WI38 (cell line): ENCODE measurements around the gene KIT.

Source experiments
- H3K4me3 ChIP-seq: 2 replicates; pipeline ENCODE4 v1.5.1; 2011; ENCODE audit warnings: low read depth, mild to moderate bottlenecking, control low read depth, low read length
- TF ChIP-seq, protein P1 (sequence below): IDR thresholded peaks from 2 replicates; pipeline ENCODE4 v1.5.1; 2012; ENCODE audit warnings: low read depth, mild to moderate bottlenecking, control low read depth, low read length

The KIT gene

DNA sequence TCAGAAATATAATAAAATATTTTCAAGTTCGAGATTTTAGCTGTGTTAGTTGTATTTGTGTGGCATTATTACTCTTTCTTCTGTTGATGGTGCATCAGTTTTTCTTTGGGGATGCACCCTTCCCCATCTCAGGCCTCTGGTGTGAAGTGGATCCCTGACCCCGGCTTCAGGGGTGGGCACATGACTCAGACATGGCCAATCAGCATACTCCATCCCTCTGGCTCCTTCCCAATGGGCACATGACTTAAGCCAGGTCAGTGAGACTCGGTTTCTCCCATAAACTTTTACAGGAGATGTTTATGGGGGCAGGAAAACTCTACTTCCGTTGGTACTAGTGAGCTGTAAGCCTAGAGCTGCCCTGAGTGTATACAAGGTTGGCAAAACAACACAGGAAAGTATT, 3.0 kb upstream of the KIT start:
- H3K4me3 ChIP-seq: no peak overlapping the region
- TF ChIP-seq, protein P1, sequence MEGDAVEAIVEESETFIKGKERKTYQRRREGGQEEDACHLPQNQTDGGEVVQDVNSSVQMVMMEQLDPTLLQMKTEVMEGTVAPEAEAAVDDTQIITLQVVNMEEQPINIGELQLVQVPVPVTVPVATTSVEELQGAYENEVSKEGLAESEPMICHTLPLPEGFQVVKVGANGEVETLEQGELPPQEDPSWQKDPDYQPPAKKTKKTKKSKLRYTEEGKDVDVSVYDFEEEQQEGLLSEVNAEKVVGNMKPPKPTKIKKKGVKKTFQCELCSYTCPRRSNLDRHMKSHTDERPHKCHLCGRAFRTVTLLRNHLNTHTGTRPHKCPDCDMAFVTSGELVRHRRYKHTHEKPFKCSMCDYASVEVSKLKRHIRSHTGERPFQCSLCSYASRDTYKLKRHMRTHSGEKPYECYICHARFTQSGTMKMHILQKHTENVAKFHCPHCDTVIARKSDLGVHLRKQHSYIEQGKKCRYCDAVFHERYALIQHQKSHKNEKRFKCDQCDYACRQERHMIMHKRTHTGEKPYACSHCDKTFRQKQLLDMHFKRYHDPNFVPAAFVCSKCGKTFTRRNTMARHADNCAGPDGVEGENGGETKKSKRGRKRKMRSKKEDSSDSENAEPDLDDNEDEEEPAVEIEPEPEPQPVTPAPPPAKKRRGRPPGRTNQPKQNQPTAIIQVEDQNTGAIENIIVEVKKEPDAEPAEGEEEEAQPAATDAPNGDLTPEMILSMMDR: no peak

- TF ChIP-seq, protein P1: no peak
- peak overlapping the region; percentile 67 for H3K4me3 ChIP-seq
Observed at GRCh38 chr4:54657185-54657550, 589 bp upstream of the KIT start.

- TF ChIP-seq, protein P1: 0 out of 2 replicates have a peak, but pooled peaks have one; percentile 8
- H3K4me3 ChIP-seq: peak overlapping the region; percentile 67
Observed at GRCh38 chr4:54658252-54659093, 716 bp downstream of the KIT start.

DNA sequence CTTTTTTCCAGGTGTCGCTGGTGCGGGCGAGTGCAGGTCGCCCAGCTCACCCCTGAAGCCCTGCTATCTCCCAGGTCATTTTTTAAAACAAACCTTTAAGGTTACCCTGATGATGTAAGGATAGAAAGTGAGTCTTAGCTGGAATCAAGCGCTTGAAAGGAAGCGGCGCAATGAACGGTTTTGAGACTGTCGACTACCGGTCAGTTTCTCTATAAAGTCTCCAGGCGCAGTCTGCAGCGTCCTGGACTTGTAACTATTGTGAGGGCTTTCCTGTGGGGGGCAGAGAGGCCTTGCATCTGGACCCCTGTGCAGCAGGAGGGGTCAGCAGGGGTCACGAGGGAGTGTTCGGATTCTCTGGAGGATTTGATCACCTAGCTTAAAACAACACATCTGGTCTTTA, 1.6 kb downstream of the KIT start:
- TF ChIP-seq, protein P1: no peak
- peak overlapping the region; percentile 67 for H3K4me3 ChIP-seq

DNA sequence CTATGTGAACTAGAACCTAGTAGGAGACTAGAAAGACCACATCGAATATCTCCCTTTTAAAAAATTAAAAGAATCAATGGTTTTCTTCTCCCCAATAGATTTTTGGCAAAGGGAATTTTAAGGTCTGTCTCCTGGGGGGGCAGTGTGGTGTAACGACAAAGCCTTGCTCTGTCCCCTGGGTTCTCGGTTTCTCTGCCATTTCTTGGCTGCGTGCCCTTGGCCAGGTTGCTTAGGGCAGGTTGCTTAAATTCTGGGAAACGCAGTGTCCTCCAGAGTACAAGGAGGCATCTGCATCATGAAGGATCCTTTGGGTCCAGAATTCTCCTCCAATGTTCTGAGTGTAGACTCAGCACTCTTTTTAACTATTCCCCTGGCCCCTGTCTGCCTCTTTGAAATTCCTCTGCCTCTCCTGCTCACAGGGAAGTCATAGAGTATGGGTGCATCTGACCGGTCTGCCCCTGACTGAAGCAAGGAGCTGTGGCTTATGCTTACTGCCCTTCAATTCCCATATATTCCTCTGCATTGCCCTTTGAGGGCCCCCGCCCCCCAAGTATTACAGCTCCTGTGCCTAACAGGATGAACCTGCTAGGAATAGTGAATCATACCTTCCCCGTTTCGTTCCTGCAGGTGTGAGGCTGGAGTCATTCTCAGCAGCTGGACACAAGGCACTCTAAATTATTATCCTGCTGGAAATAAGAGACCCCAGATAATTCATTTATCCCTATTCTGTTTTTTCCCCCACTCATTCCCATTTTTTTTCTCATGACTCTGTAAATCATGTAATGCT, 2.2 kb downstream of the KIT start:
- H3K4me3 ChIP-seq: peak overlapping the region; percentile 67; the same call in 1 of the 2 replicates

GRCh38 chr4:54660591-54660990, 2.8 kb downstream of the KIT start:
- TF ChIP-seq, protein P1: no peak
- H3K4me3 ChIP-seq: no peak overlapping the region

More for the DNA sequence above, 2.2 kb downstream of the KIT start:
- TF ChIP-seq, protein P1: no peak

GRCh38 chr4:54661169-54661568, 3.4 kb downstream of the KIT start:
- H3K4me3 ChIP-seq: no peak overlapping the region
- TF ChIP-seq, protein P1: no peak
